ENCODE results near the gene PCCA. TPM values are rescaled to one million over a fixed set of nuclear protein-coding genes. Genes with fewer than 3 reads are reported as not detected.

The PCCA gene
- total and polyA plus RNA-seq, 8 donors = 26.8 to 48.9 (median 37.6) TPM

- TF ChIP-seq CTCF (IDR thresholded peaks at IDR 0.05) = no peak
- DNase-seq (no peak), ATAC-seq (no peak)
- no peaks in the 10 kb centered on the region for H3K36me3 ChIP-seq
- H3K9me3 ChIP-seq = no peaks in the 10 kb centered on the region
- no peak overlapping the region for H3K27ac ChIP-seq
- intact Hi-C loops (cut with DNase I) = no loop called here
- no peak overlapping the region for H3K4me3 ChIP-seq
- H3K27me3 ChIP-seq = no peaks in the 10 kb centered on the region
- H3K4me1 ChIP-seq = peaks cover 0 to 6% of the 10 kb centered on the region in 2 donors
Observed at GRCh38 chr13:100442095-100442832, 353.4 kb downstream of the PCCA start.

DNA sequence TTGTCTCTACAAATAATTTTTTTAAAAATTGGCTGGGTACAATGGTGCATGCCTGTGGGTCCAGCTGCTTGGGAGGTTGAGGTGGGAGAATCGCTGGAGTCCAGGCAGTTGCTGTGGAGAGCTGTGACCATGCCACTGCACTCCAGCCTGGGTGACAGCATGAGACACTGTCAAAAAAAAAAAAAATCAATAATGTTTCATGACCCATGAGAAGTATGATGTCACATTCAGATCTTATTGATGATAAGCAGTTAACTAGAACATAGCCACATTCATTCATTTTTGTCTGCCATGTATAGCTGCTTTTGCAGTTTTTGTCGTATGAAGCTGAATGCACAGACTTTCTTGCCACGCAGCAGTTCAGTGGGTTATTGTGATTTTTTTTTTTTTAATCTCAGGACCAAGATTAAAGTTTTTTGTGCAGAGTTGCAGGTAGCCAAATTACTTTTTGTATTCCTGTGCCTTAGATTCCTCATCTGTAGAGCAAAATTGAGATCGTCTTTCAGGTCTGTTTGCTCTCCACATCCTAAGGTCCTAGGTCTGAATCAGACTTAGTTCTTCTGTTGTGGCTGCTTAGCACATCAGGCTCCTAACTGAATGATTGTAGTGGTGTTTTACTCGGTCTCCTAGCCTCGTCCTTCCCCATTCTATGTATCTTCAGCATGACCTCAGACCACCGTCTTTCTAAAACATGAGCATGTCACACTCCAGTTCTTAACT is 354.5 kb downstream of the PCCA start:
- H3K36me3 ChIP-seq = no peaks in the 10 kb centered on the region
- TF ChIP-seq CTCF (IDR thresholded peaks at IDR 0.05) = no peak
- peaks cover 0 to 6% of the 10 kb centered on the region in 2 donors for H3K4me1 ChIP-seq
- no peaks in the 10 kb centered on the region for H3K9me3 ChIP-seq
- DNase-seq = no peak
- no peaks in the 10 kb centered on the region for H3K27me3 ChIP-seq
- intact Hi-C loops (cut with DNase I) = no loop called here
- no peak overlapping the region for H3K4me3 ChIP-seq
- ATAC-seq = no peak
- H3K27ac ChIP-seq = no peak overlapping the region

DNA sequence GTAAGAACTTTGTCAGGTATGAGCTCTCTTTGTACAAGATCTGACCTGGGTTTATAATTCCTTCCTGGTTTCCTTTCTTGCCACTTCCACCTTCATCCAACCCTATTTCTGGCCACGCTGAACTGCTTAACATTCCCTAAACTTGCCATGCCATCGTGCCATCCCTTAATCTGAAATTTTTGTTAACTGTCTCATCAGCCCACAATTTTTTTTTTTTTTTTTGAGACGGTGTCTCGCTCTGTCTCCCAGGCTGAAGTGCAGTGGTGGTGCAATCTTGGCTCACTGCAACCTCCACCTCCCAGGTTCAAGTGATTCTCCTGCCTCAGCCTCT is 355.1 kb downstream of the PCCA start:
- Histone ChIP-seq H3K27me3 (no peaks in the 10 kb centered on the region), H3K4me3 (no peak overlapping the region), H3K9me3 (no peaks in the 10 kb centered on the region), H3K27ac (no peak overlapping the region), H3K4me1 (peaks cover 0 to 6% of the 10 kb centered on the region in 2 donors), H3K36me3 (no peaks in the 10 kb centered on the region)
- TF ChIP-seq CTCF (IDR thresholded peaks at IDR 0.05) = no peak
- intact Hi-C loops (cut with DNase I) = no loop called here
- no peak for ATAC-seq
- DNase-seq = no peak

DNA sequence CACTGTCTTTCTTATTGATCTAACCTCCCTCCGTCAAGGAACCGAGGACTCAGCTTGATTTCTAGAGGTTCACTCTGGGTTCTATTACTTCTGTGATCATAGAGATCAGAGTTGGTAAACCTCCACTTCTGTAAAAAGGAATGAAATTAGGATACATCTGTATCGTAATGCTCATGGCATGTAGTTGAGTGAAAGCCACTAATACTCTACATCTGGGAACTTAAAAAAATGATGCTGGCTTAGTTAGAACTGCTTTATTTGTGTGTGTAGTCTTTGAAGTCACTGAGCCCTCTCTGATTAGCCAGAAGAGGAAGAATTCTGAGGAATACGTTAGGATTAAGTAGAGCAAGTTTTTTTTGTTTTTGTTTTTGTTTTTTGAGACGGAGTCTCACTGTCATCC is 358.9 kb downstream of the PCCA start:
- H3K9me3 ChIP-seq = no peaks in the 10 kb centered on the region
- H3K36me3 ChIP-seq = no peaks in the 10 kb centered on the region
- no peak for TF ChIP-seq CTCF (IDR thresholded peaks at IDR 0.05)
- no peak overlapping the region for H3K4me3 ChIP-seq
- H3K4me1 ChIP-seq = no peaks in the 10 kb centered on the region
- no peak for ATAC-seq
- H3K27me3 ChIP-seq = no peaks in the 10 kb centered on the region
- intact Hi-C loops (cut with DNase I) = no loop called here
- no peak overlapping the region for H3K27ac ChIP-seq
- no peak for DNase-seq

GRCh38 chr13:100451923-100452322 is 363.0 kb downstream of the PCCA start:
- no peak for TF ChIP-seq CTCF (IDR thresholded peaks at IDR 0.05)
- no peaks in the 10 kb centered on the region for H3K9me3 ChIP-seq
- no peaks in the 10 kb centered on the region for H3K36me3 ChIP-seq
- intact Hi-C loops (cut with DNase I) = no loop called here
- DNase-seq = no peak
- H3K4me1 ChIP-seq = no peaks in the 10 kb centered on the region
- ATAC-seq = no peak
- H3K4me3 ChIP-seq = no peak overlapping the region
- no peak overlapping the region for H3K27ac ChIP-seq
- no peaks in the 10 kb centered on the region for H3K27me3 ChIP-seq
